Measurements from ENCODE around the gene LAMA5. TPM values are rescaled to one million over a fixed set of nuclear protein-coding genes. Genes with fewer than 3 reads are reported as not detected.

LAMA5 gene
- total RNA-seq, 1 experiment from 2014 or later: 321 TPM

GRCh38 chr20:62282103-62282502, 85.0 kb downstream of the LAMA5 start:
- ChIA-PET RAD21 (ENCODE audit: low non-redundant PET in 1 of 2, low total read pairs in 2 of 2, uncharacterized antibody in 2 of 2, unreplicated experiment in 2 of 2) (no interaction called here), POLR2A (no interaction called here), CTCF (no interaction called here)
- ATAC-seq: no peak
- Histone ChIP-seq H4K20me1 (ENCODE audit: insufficient read depth) (no peaks in the 10 kb centered on the region), H3K4me2 (ENCODE audit: low read length) (no peak overlapping the region), H3K9me3 (ENCODE audit: control insufficient read depth in 1 of 2, insufficient read depth in 1 of 2, low read depth in 1 of 2, low read length in 2 of 2) (no peaks in the 10 kb centered on the region), H3K79me2 (ENCODE audit: insufficient read depth, low read length) (no peaks in the 10 kb centered on the region), H3K9ac (ENCODE audit: low read length) (no peak overlapping the region), H3K27ac (ENCODE audit: low read depth, low read length) (no peak overlapping the region), H3K27me3 (ENCODE audit: insufficient read depth, low read length) (no peaks in the 10 kb centered on the region), H3K9me2 (ENCODE audit: insufficient read depth) (no peaks in the 10 kb centered on the region), H2AFZ (ENCODE audit: low read depth, low read length, poor library complexity, severe bottlenecking) (no peak overlapping the region), H3K36me3 (ENCODE audit: control insufficient read depth in 1 of 2, insufficient read depth in 2 of 2, low read length in 2 of 2) (peaks cover 3 to 12% of the 10 kb centered on the region in 2 experiments; a peak in 2 of 4 replicates), H3K4me1 (ENCODE audit: control insufficient read depth in 1 of 2, insufficient read depth in 2 of 2, low read length in 2 of 2) (no peaks in the 10 kb centered on the region), H3K4me3 (replicated peaks in 1 of 2; ENCODE audit: low read depth in 1 of 2, low read length in 2 of 2) (no peak overlapping the region)
- TF ChIP-seq SRF (IDR thresholded peaks at IDR 0.05; ENCODE audit: low read depth): no peak
- no peak for TF ChIP-seq CBX3 (IDR thresholded peaks at IDR 0.05; ENCODE audit: low read depth)
- TF ChIP-seq SIN3A (IDR thresholded peaks at IDR 0.05; ENCODE audit: low read depth): no peak
- TF ChIP-seq, protein P1, sequence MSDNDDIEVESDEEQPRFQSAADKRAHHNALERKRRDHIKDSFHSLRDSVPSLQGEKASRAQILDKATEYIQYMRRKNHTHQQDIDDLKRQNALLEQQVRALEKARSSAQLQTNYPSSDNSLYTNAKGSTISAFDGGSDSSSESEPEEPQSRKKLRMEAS (IDR thresholded peaks at IDR 0.05): no peak
- no peak for TF ChIP-seq YY1 (IDR thresholded peaks at IDR 0.05; ENCODE audit: extremely low read depth, insufficient replicate concordance, low read depth, low read length)
- TF ChIP-seq FOSL1 (IDR thresholded peaks at IDR 0.05; ENCODE audit: low read depth): no peak
- no peak for TF ChIP-seq EZH2phosphoT487 (IDR thresholded peaks at IDR 0.05; ENCODE audit: borderline replicate concordance)
- no peak for TF ChIP-seq ZBTB33 (IDR thresholded peaks at IDR 0.05; ENCODE audit: extremely low read depth, insufficient replicate concordance, low read length)
- TF ChIP-seq ZFX (IDR thresholded peaks at IDR 0.05): no peak
- no TSS peak for BruUV-seq (replicated peaks)
- intact Hi-C loops (cut with micrococcal nuclease): no loop called here
- no peak for DNase-seq (ENCODE audit: low read depth, low spot score)
